H1 (cell line): ENCODE results near the gene CTXN1.

Experiments
- CTCF ChIP-seq, 3 experiments: IDR thresholded peaks; 1 replicate in 2 of 3; 2 replicates in 1 of 3; pipeline versions ENCODE4 v1.5.1 to v1.6.1; 2011; ENCODE audit warnings: low read length in 3 of 3, mild to moderate bottlenecking in 3 of 3, inconsistent platforms in 2 of 3, low read depth in 1 of 3, moderate library complexity in 1 of 3; ENCODE audit not compliant: insufficient read depth in 1 of 3; ENCODE audit errors: control extremely low read depth in 1 of 3
- SIRT6 ChIP-seq: IDR thresholded peaks from one replicate; pipeline ENCODE4 v1.7.1; 2012; ENCODE audit warnings: low read length, inconsistent platforms
- SIX5 ChIP-seq: IDR thresholded peaks from 2 replicates; pipeline ENCODE4 v1.6.1; 2011; ENCODE audit warnings: mild to moderate bottlenecking, low read depth, low read length

- TF ChIP-seq SIX5 (no peak), CTCF (IDR thresholded peaks at IDR 0.05; ENCODE audit: control extremely low read depth in 1 of 3, insufficient read depth in 1 of 3, low read depth in 1 of 3, low read length in 3 of 3) (no peak), SIRT6 (no peak)
Measured at GRCh38 chr19:7904074-7905020, 21.6 kb downstream of the CTXN1 start.
